K562 (cell line): ENCODE measurements around the gene PDZD2. TPM values are rescaled to one million over a fixed set of nuclear protein-coding genes. Genes with fewer than 3 reads are reported as not detected.

Experiments used
- ATAC-seq: fragments of 200-7000 bp; cut with Tn5 transposase; 3 replicates; pipeline ENCODE4 v1.9.1; 2020; ENCODE audit warnings: moderate library complexity
- BruUV-seq: library from RNA; stranded (reverse); fragments of 400-500 nt; replicated peaks from 2 replicates; lab custom pipeline; 2021; lab: Mats Ljungman, UMichigan
- CTCF ChIA-PET: fragments of 300-600 bp; formaldehyde crosslinking; extraction: SDS; loops from one replicate; lab custom pipeline; 2021; ENCODE audit warnings: low intra/inter-chr PET ratio; lab: Yijun Ruan, JAX
- POLR2A ChIA-PET: fragments of 300-600, 350-650 bp; sonication (Branson Sonifier 250); formaldehyde crosslinking; extraction: SDS; loops from one replicate; lab custom pipeline; 2021; ENCODE audit warnings: antibody characterized with exemption, inconsistent platforms; lab: Yijun Ruan, JAX
- DNase-seq, 4 experiments: peaks; one replicate each; pipeline versions ENCODE4 v3.0.0 to v3.0.0-alpha.2; 2011 to 2018; ENCODE audit warnings: low spot score in 3 of 4, mixed read lengths in 3 of 4; ENCODE audit errors: extremely low read depth in 1 of 4
- FAIRE-seq: peaks from 2 replicates; lab custom pipeline; 2011; peaks lifted over from hg19 to GRCh38; lab: Jason Lieb, UNC
- H2AFZ ChIP-seq: 2 replicates; pipeline ENCODE4 v1.6.0; 2011; ENCODE audit warnings: low read depth, low read length, control low read depth, inconsistent platforms
- H3K27ac ChIP-seq: fragments of 200-600 bp; 3 replicates; pipeline ENCODE4 v1.8.0; 2011; ENCODE audit warnings: low read depth, mild to moderate bottlenecking, control low read depth, inconsistent platforms, low read length, moderate library complexity, mixed read lengths; ENCODE audit errors: extremely low read depth
- H3K27me3 ChIP-seq, 2 experiments: fragments of 300-600 bp in 1 of 2; 2 replicates in 1 of 2; 3 replicates in 1 of 2; pipeline versions ENCODE4 v1.6.0 to v1.8.0; 2011; ENCODE audit warnings: inconsistent platforms in 2 of 2, low read length in 2 of 2, mild to moderate bottlenecking in 1 of 2, mixed read lengths in 1 of 2, moderate library complexity in 1 of 2; ENCODE audit not compliant: control insufficient read depth in 2 of 2, insufficient read depth in 2 of 2
- H3K36me3 ChIP-seq: fragments of 300-600 bp; 3 replicates; pipeline ENCODE4 v1.8.0; 2011; ENCODE audit warnings: mild to moderate bottlenecking, low read length, inconsistent platforms; ENCODE audit not compliant: control insufficient read depth, insufficient read depth
- H3K4me1 ChIP-seq, 2 experiments: fragments of 200-600 bp in 1 of 2; replicated peaks in 1 of 2; 2 replicates in 1 of 2; 3 replicates in 1 of 2; pipeline versions ENCODE4 v1.5.1 to v1.8.0; 2011; ENCODE audit warnings: inconsistent platforms in 2 of 2, low read length in 2 of 2, mild to moderate bottlenecking in 1 of 2, mixed read lengths in 1 of 2, moderate library complexity in 1 of 2; ENCODE audit not compliant: control insufficient read depth in 2 of 2, insufficient read depth in 2 of 2
- H3K4me2 ChIP-seq: 2 replicates; pipeline ENCODE4 v1.6.1; 2011; ENCODE audit warnings: low read length, control low read depth, inconsistent platforms, mixed read lengths; ENCODE audit not compliant: insufficient read depth
- H3K4me3 ChIP-seq: fragments of 200-600 bp; sonication (generic), shearing (Covaris generic); 2 replicates; pipeline ENCODE4 v1.5.1; 2016; ENCODE audit warnings: control low read depth, inconsistent platforms
- H3K79me2 ChIP-seq: fragments of 200-600 bp; 3 replicates; pipeline ENCODE4 v1.8.0; 2011; ENCODE audit warnings: low read length, inconsistent platforms; ENCODE audit not compliant: control insufficient read depth, insufficient read depth
- H3K9ac ChIP-seq, 2 experiments: 2 replicates each; pipeline versions ENCODE4 v1.6.0 to v1.6.1; 2011; ENCODE audit warnings: low read depth in 2 of 2, low read length in 2 of 2, control low read depth in 1 of 2, inconsistent platforms in 1 of 2, mild to moderate bottlenecking in 1 of 2, mixed read lengths in 1 of 2; ENCODE audit not compliant: insufficient read depth in 1 of 2
- H3K9me1 ChIP-seq: one replicate; pipeline ENCODE4 v1.6.0; 2011; ENCODE audit warnings: inconsistent platforms, mild to moderate bottlenecking, low read length, moderate library complexity; ENCODE audit not compliant: control insufficient read depth, insufficient read depth
- H3K9me3 ChIP-seq: replicated peaks from 2 replicates; pipeline ENCODE4 v1.5.1; 2011; ENCODE audit warnings: low read depth, low read length, inconsistent platforms; ENCODE audit not compliant: control insufficient read depth, insufficient read depth
- H4K20me1 ChIP-seq: replicated peaks from 2 replicates; pipeline ENCODE4 v1.6.1; 2011; ENCODE audit warnings: low read length, inconsistent platforms, mixed read lengths; ENCODE audit not compliant: control insufficient read depth, insufficient read depth
- ATF4 ChIP-seq: fragments of 450-650 bp; formaldehyde crosslinking; IDR thresholded peaks from 2 replicates; pipeline ENCODE4 v1.4.0; 2022; ENCODE audit warnings: mild to moderate bottlenecking, moderate library complexity
- CAMTA2 ChIP-seq: fragments of 250-450 bp; sonication (Bioruptor Pico); conservative IDR thresholded peaks from 2 replicates; pipeline ENCODE4 v1.5.1; 2022
- CBX5 ChIP-seq: IDR thresholded peaks from 2 replicates; pipeline ENCODE4 v1.6.1; 2014; ENCODE audit warnings: low read depth, borderline replicate concordance
- CTBP1 ChIP-seq: fragments of 450-650 bp; IDR thresholded peaks from 2 replicates; pipeline ENCODE4 v1.6.1; 2016; ENCODE audit warnings: borderline replicate concordance
- GTF2B ChIP-seq: IDR thresholded peaks from 2 replicates; pipeline ENCODE4 v1.6.1; 2011; ENCODE audit not compliant: insufficient read length; ENCODE audit errors: extremely low read depth
- HMGN3 ChIP-seq: IDR thresholded peaks from 2 replicates; pipeline ENCODE4 v1.6.1; 2011; ENCODE audit warnings: borderline replicate concordance, low read depth, mild to moderate bottlenecking, mixed read lengths, low read length; ENCODE audit not compliant: insufficient read length; ENCODE audit errors: extremely low read depth
- MCM7 ChIP-seq, 2 experiments: fragments of 450-650 bp; IDR thresholded peaks; 2 replicates each; pipeline ENCODE4 v1.6.1; 2016 to 2018
- ZBTB9 ChIP-seq: fragments of 450-650 bp; formaldehyde crosslinking; IDR thresholded peaks from 2 replicates; pipeline ENCODE4 v1.4.0; 2020; ENCODE audit warnings: mild to moderate bottlenecking, moderate library complexity
- ZNF316 ChIP-seq: fragments of 450-650 bp; IDR thresholded peaks from 2 replicates; pipeline ENCODE4 v1.6.1; 2016
- ZNF507 ChIP-seq: conservative IDR thresholded peaks from 2 replicates; pipeline ENCODE4 v1.6.1; 2017; ENCODE audit warnings: missing genetic modification characterization, missing compliant biosample characterization
- WGBS: fragments of 100-300 bp; shearing (Covaris generic); methylation state at CpG from one replicate; pipeline ENCODE4 v1.1.6; 2016; ENCODE audit warnings: low coverage, mixed read lengths; ENCODE audit not compliant: insufficient coverage; ENCODE audit errors: missing lambda C conversion rate; 5-methylcytosine and 5-hydroxymethylcytosine counted together
- in situ Hi-C: fragments of 300-500 bp; cut with MboI; formaldehyde crosslinking; loops from 4 replicates; pipeline ENCODE4 v1.15.0; 2018; ENCODE audit warnings: inconsistent platforms, mixed read lengths
- intact Hi-C: fragments of 100-400 bp; cut with micrococcal nuclease; formaldehyde crosslinking; loops from 2 replicates; pipeline ENCODE4 v1.14.2; 2022
- polyA plus RNA-seq, 8 experiments: library from polyadenylated mRNA; depleted of rRNA in 4 of 8; stranded (reverse) in 5 of 8; unstranded in 3 of 8; fragments of >200 nt; fragmentation: Nextera tagmentation in 2 of 8; fragmentation: Illumina TruSeq in 1 of 8; extraction: Ambion mirVana in 2 of 8; extraction: Trizol in 1 of 8; gene quantifications; 2 replicates each; pipeline versions ENCODE4 v1.2.1 to v1.2.3, GENCODE V29; 2011 to 2014; ENCODE audit warnings: inconsistent platforms in 1 of 8, missing spikeins in 1 of 8
- total RNA-seq, 7 experiments: library from RNA; depleted of rRNA in 6 of 7; stranded (reverse); fragments of >200 nt in 6 of 7; fragmentation: Illumina TruSeq in 2 of 7; extraction: Trizol in 2 of 7; gene quantifications; 2 replicates each; pipeline versions ENCODE4 v1.2.1 to v1.2.3, GENCODE V29; 2011 to 2021; ENCODE audit warnings: low replicate concordance in 1 of 7

The PDZD2 gene
- total and polyA plus RNA-seq, 9 of the 15 experiments (the other 6 are each of a cell fraction or from before 2014, with no cell fraction given), result 0.02 to 0.08 (median 0.04) TPM; not detected in 6

- no peak for FAIRE-seq
These were observed 369.8 kb downstream of the PDZD2 start for GRCh38 chr5:32008746-32009145.

More at GRCh38 chr5:32008746-32009145, 369.8 kb downstream of the PDZD2 start:
- no peak for ATAC-seq
- Histone ChIP-seq H3K4me1 (no peaks in the 10 kb centered on the region), H3K27me3 (peaks cover 7 to 25% of the 10 kb centered on the region in 2 experiments; a peak in 4 of 5 replicates), H3K27ac (no peak overlapping the region), H3K9me1 (no peaks in the 10 kb centered on the region), H3K36me3 (no peaks in the 10 kb centered on the region), H4K20me1 (no peaks in the 10 kb centered on the region), H3K4me2 (no peak overlapping the region), H3K4me3 (no peak overlapping the region), H3K9me3 (no peaks in the 10 kb centered on the region), H2AFZ (no peak overlapping the region), H3K79me2 (no peaks in the 10 kb centered on the region), H3K9ac (no peak overlapping the region)
- no TSS peak for BruUV-seq
- in situ Hi-C loops (no loop called here), intact Hi-C loops (no loop called here)
- DNase-seq, result no peak
- ChIA-PET CTCF (no interaction called here), POLR2A (no interaction called here)
- TF ChIP-seq CAMTA2 (no peak), ZNF507 (tag) (no peak), ATF4 (CRISPR knock-in tag) (no peak), HMGN3 (no peak), GTF2B (no peak), ZNF316 (no peak), CBX5 (no peak), ZBTB9 (CRISPR knock-in tag) (no peak), MCM7 (IDR thresholded peaks at IDR 0.05) (no peak), CTBP1 (no peak)
- 9% methylated on average over 9 of the region's 9 CpGs for WGBS
